Esophagus squamous epithelium (tissue), 4 donors: Measurements from ENCODE around the gene ENOPH1.

Experiments
- POLR2A ChIP-seq, 4 donors: fragments of 450-650 bp; IDR thresholded peaks; one replicate each; pipeline ENCODE4 v1.6.1; 2017; ENCODE audit warnings: antibody characterized with exemption in 4 of 4, mild to moderate bottlenecking in 4 of 4, moderate library complexity in 3 of 4
- TF ChIP-seq, protein P1 (sequence below), 6 experiments: fragments of 450-650 bp in 4 of 6; fragments of 200-600 bp in 2 of 6; sonication (generic) in 2 of 6; IDR thresholded peaks; one replicate each; pipeline ENCODE4 v1.5.1; 2016 to 2019; ENCODE audit warnings: antibody characterized with exemption in 6 of 6, mild to moderate bottlenecking in 4 of 6, moderate library complexity in 4 of 6

DNA sequence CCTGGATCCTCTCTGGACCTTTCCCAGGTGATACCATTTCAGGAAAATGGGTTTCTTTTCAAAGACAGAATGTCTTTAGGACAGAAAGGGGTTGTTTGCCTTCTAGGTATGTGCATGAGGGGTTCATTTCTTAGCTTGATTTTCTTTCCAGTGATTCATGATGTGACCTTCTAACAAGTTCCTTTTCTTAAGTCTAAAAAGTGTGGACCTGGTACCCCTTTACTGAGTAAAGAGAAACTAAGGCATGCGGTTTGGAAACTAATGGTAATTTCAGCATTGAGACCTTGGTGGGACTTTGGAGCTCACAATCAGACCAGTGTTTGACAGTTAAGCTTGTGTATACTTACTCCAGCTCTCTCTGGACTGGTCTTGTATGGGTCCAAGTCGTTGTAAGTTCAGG is 8.7 kb downstream of the ENOPH1 start:
- TF ChIP-seq, protein P1, sequence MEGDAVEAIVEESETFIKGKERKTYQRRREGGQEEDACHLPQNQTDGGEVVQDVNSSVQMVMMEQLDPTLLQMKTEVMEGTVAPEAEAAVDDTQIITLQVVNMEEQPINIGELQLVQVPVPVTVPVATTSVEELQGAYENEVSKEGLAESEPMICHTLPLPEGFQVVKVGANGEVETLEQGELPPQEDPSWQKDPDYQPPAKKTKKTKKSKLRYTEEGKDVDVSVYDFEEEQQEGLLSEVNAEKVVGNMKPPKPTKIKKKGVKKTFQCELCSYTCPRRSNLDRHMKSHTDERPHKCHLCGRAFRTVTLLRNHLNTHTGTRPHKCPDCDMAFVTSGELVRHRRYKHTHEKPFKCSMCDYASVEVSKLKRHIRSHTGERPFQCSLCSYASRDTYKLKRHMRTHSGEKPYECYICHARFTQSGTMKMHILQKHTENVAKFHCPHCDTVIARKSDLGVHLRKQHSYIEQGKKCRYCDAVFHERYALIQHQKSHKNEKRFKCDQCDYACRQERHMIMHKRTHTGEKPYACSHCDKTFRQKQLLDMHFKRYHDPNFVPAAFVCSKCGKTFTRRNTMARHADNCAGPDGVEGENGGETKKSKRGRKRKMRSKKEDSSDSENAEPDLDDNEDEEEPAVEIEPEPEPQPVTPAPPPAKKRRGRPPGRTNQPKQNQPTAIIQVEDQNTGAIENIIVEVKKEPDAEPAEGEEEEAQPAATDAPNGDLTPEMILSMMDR (IDR thresholded peaks at IDR 0.05), result no peak
- no peak for TF ChIP-seq POLR2A (IDR thresholded peaks at IDR 0.05)
